Peyer's patch (tissue), 4 donors: Measurements from ENCODE around the gene TOX3. TPM values are rescaled to one million over a fixed set of nuclear protein-coding genes. Genes with fewer than 3 reads are reported as not detected.

Experiments
- DNase-seq, 3 donors: peaks; one replicate each; pipeline ENCODE4 v3.0.0-alpha.2; 2017 to 2019
- H3K27ac ChIP-seq, 4 donors: fragments of 200-600 bp; sonication (generic); one replicate each; pipeline ENCODE4 v1.5.1; 2016 to 2019
- H3K27me3 ChIP-seq, 2 donors: fragments of 200-600 bp; sonication (generic); one replicate each; pipeline ENCODE4 v1.5.1; 2019
- H3K36me3 ChIP-seq, 3 donors: fragments of 200-600 bp; sonication (generic); one replicate each; pipeline ENCODE4 v1.5.1; 2016 to 2019
- H3K4me1 ChIP-seq, 4 donors: fragments of 200-600 bp; sonication (generic); one replicate each; pipeline ENCODE4 v1.5.1; 2016 to 2019
- H3K4me3 ChIP-seq, 4 donors: fragments of 200-600 bp; sonication (generic); 1 replicate in 3 of 4; 2 replicates in 1 of 4; pipeline ENCODE4 v1.5.1; 2016 to 2019; ENCODE audit warnings: mild to moderate bottlenecking in 1 of 4
- H3K9me3 ChIP-seq, 4 donors: fragments of 200-600 bp; sonication (generic); one replicate each; pipeline ENCODE4 v1.5.1; 2016 to 2019; ENCODE audit warnings: mild to moderate bottlenecking in 1 of 4
- POLR2A ChIP-seq, 2 donors: fragments of 450-650 bp; IDR thresholded peaks; one replicate each; pipeline ENCODE4 v1.5.1; 2017; ENCODE audit warnings: antibody characterized with exemption in 2 of 2, mild to moderate bottlenecking in 2 of 2, moderate library complexity in 2 of 2
- total RNA-seq, 4 donors: library from RNA; depleted of rRNA; stranded (reverse); fragments of >200 nt; gene quantifications; one replicate each; pipeline ENCODE4 v1.1.0, GENCODE V29; 2016
- TF ChIP-seq, protein P1 (sequence below), 6 experiments: fragments of 450-650 bp in 4 of 6; fragments of 200-600 bp in 2 of 6; sonication (generic) in 1 of 6; IDR thresholded peaks; one replicate each; pipeline ENCODE4 v1.5.1; 2017 to 2019; ENCODE audit warnings: antibody characterized with exemption in 6 of 6, mild to moderate bottlenecking in 3 of 6, moderate library complexity in 1 of 6

TOX3 gene
- total RNA-seq, 4 donors from 2014 or later = 5.0 to 24.5 (median 18.6) TPM

- Histone ChIP-seq H3K27me3 (no peaks in the 10 kb centered on the region), H3K36me3 (no peaks in the 10 kb centered on the region), H3K4me1 (peaks cover 0 to 42% (median 2%) of the 10 kb centered on the region in 4 donors), H3K27ac (peak overlapping the region in 3 of 4 donors; percentile 26 to 78 (median 44)), H3K4me3 (no peak overlapping the region), H3K9me3 (no peaks in the 10 kb centered on the region)
- TF ChIP-seq, protein P1, sequence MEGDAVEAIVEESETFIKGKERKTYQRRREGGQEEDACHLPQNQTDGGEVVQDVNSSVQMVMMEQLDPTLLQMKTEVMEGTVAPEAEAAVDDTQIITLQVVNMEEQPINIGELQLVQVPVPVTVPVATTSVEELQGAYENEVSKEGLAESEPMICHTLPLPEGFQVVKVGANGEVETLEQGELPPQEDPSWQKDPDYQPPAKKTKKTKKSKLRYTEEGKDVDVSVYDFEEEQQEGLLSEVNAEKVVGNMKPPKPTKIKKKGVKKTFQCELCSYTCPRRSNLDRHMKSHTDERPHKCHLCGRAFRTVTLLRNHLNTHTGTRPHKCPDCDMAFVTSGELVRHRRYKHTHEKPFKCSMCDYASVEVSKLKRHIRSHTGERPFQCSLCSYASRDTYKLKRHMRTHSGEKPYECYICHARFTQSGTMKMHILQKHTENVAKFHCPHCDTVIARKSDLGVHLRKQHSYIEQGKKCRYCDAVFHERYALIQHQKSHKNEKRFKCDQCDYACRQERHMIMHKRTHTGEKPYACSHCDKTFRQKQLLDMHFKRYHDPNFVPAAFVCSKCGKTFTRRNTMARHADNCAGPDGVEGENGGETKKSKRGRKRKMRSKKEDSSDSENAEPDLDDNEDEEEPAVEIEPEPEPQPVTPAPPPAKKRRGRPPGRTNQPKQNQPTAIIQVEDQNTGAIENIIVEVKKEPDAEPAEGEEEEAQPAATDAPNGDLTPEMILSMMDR (IDR thresholded peaks at IDR 0.05) = no peak
- no peak for TF ChIP-seq POLR2A (IDR thresholded peaks at IDR 0.05)
- peak in 2 of 3 donors; percentile 56 to 57 for DNase-seq
Measured at GRCh38 chr16:52561910-52562741, 15.2 kb upstream of the TOX3 start.

GRCh38 chr16:52558448-52558847 lies 11.5 kb upstream of the TOX3 start:
- no peak for TF ChIP-seq POLR2A (IDR thresholded peaks at IDR 0.05)
- Histone ChIP-seq H3K36me3 (no peaks in the 10 kb centered on the region), H3K27ac (no peak overlapping the region), H3K27me3 (no peaks in the 10 kb centered on the region), H3K9me3 (no peaks in the 10 kb centered on the region), H3K4me3 (no peak overlapping the region), H3K4me1 (peaks cover 0 to 36% (median 2%) of the 10 kb centered on the region in 4 donors)
- DNase-seq = no peak

DNA sequence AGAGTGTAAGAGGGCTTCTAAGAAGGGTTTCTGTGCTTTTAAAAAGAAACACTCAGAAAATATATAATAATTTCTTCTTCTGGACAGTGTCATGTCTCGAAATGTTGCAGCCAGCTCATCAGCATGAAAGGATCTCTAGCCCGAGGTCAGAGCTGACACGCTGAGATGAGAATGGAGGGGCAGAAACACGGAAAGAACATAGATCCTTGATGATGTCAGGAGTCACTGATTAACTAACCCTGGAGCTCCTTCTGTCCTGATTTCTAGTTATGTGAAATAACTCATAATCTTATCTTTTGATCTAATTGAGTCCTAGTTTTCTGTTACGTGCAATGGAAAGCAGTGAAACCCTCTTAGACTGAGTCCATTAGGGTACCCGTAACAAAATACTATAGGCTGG lies 10.3 kb upstream of the TOX3 start:
- Histone ChIP-seq H3K36me3 (no peaks in the 10 kb centered on the region), H3K27me3 (no peaks in the 10 kb centered on the region), H3K4me3 (no peak overlapping the region), H3K9me3 (no peaks in the 10 kb centered on the region), H3K4me1 (peaks cover 0 to 30% (median 2%) of the 10 kb centered on the region in 4 donors), H3K27ac (peak overlapping the region in 3 of 4 donors; percentile 25 to 79 (median 71))
- TF ChIP-seq POLR2A (IDR thresholded peaks at IDR 0.05) = no peak
- TF ChIP-seq, protein P1 (IDR thresholded peaks at IDR 0.05) = no peak
- peak in 1 of 3 donors; percentile 57 for DNase-seq

DNA sequence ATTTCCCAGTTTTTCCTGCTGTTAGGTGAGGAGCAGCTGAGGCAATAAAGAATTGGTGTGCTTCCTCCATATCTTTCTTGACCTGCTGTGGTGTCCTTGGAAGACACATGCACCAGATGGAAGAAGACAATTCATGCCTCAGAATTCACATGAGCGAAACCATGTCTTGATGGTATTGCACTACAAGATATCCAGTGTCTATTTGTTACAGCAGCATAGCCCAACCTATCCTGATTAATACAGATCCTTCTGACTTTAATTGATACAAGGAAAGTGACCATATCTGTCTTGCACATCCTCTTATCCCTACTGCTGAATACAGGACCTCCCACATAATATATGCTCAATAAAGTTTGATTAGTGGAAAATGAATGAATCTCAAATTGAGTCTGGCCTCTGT lies 9.1 kb upstream of the TOX3 start:
- H3K36me3 ChIP-seq = no peaks in the 10 kb centered on the region
- H3K4me1 ChIP-seq = peaks cover 0 to 30% (median 2%) of the 10 kb centered on the region in 4 donors
- H3K27me3 ChIP-seq = no peaks in the 10 kb centered on the region
- DNase-seq = no peak
- TF ChIP-seq, protein P1 (IDR thresholded peaks at IDR 0.05) = no peak
- TF ChIP-seq POLR2A (IDR thresholded peaks at IDR 0.05) = no peak
- H3K27ac ChIP-seq = no peak overlapping the region
- H3K4me3 ChIP-seq = no peak overlapping the region
- H3K9me3 ChIP-seq = no peaks in the 10 kb centered on the region

DNA sequence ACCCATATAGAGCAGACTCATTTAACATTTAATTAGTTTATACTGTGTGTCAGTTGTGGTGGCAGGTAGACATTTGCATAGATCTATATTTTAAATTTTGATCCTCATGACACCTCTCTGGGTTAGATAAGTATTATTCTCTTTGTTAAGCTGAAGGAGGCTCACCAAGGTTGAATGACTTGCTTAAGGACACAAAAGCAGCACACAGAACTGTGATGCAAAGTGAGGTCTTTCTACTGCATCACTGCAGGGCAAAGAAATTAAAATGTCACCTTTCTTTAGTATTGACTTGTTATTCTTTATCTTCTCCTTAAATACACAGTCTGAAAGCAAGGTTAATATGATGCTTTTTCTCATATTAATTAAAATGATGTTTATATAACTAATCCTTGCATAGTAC lies 8.6 kb upstream of the TOX3 start:
- Histone ChIP-seq H3K27ac (no peak overlapping the region), H3K9me3 (no peaks in the 10 kb centered on the region), H3K4me3 (no peak overlapping the region), H3K27me3 (no peaks in the 10 kb centered on the region), H3K4me1 (peaks cover 0 to 27% (median 2%) of the 10 kb centered on the region in 4 donors), H3K36me3 (no peaks in the 10 kb centered on the region)
- TF ChIP-seq, protein P1 (IDR thresholded peaks at IDR 0.05) = no peak
- no peak for TF ChIP-seq POLR2A (IDR thresholded peaks at IDR 0.05)
- DNase-seq = no peak

- DNase-seq = no peak
- peaks cover 0 to 15% (median 0%) of the 10 kb centered on the region in 4 donors for H3K4me1 ChIP-seq
Measured at GRCh38 chr16:52554334-52554733, 7.4 kb upstream of the TOX3 start.

More at GRCh38 chr16:52554334-52554733, 7.4 kb upstream of the TOX3 start:
- no peaks in the 10 kb centered on the region for H3K27me3 ChIP-seq
- H3K4me3 ChIP-seq = no peak overlapping the region
- H3K9me3 ChIP-seq = no peaks in the 10 kb centered on the region
- H3K36me3 ChIP-seq = no peaks in the 10 kb centered on the region
- no peak overlapping the region for H3K27ac ChIP-seq
- no peak for TF ChIP-seq POLR2A (IDR thresholded peaks at IDR 0.05)
